B cell (primary cell): Measurements from ENCODE around the gene POLR2J.
"Not testable (repeated sequence)": the region's sequence is repeated elsewhere in the genome, so short reads cannot be mapped to it uniquely, and the experiment has no call there.

Experiments used
- CTCF ChIP-seq: fragments of 200-600 bp; IDR thresholded peaks from one replicate; pipeline ENCODE4 v1.8.0; 2022; ENCODE audit warnings: antibody characterized with exemption, mild to moderate bottlenecking
- EZH2 ChIP-seq: IDR thresholded peaks from 2 replicates; pipeline ENCODE4 v1.6.1; 2012; ENCODE audit warnings: borderline replicate concordance, low read depth, mild to moderate bottlenecking, moderate library complexity, low read length; ENCODE audit not compliant: insufficient read depth, poor library complexity, severe bottlenecking

DNA sequence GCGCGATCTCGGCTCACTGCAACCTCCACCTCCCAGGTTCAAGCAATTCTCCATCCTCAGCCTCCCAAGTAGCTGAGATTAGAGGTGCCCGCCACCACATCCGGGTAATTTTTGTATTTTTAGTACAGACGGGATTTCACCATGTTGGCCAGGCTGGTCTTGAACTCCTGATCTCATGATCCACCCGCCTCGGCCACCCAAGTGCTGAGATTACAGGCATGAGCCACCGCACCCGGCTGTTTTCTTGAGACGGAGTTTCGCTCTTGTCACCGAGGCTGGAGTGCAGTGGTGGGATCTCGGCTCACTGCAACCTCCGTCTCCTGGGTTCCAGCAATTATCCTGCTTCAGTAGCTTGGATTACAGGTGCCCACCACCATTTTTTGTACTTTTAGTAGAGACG, 19.6 kb upstream of the POLR2J start:
- not testable (repeated sequence) for TF ChIP-seq CTCF, EZH2
